Embryonic facial prominence (tissue), 1 donor: Measurements from ENCODE around the gene USP12.
"Not testable (repeated sequence)": the region's sequence is repeated elsewhere in the genome, so short reads cannot be mapped to it uniquely, and the experiment has no call there.

Source experiments
- DNase-seq: peaks from one replicate; pipeline ENCODE4 v3.0.0-alpha.2; 2016; ENCODE audit errors: extremely low spot score

Gene USP12

DNA sequence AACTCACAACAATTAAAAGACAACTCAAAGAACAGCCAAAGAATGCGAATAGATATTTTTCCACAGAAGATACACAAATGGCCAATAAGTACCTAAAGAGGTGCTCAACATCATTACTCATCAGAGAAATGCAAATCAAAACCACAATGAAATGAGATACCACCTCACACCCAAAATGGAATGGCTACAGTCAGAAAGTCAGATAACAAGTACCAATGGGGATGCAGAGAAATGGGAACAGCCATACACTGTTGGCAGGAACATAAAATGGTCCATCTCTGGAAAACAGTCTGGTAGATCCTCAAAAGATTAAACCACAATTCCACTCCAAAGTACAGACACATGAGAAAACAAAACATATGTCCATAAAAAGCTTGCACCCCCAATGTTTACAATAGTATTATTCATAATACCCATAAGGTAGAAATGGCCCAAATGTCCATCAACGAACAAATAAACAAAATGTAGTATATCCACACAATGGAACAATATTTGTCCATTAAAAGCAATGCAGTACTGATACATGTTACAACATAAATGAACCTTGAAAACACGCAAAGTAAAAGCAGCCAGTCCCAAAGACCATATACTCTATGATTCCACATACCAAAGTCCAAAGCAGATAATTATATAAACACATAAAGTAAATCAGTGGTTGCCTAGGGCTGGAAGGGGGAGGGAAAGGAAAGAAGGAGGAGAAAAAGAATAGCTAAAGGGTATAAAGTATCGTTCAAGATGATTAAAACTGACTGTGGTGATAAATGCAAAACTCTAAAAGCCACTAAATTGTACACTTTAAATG, 19.6 kb downstream of the USP12 start:
- no peak for DNase-seq

DNA sequence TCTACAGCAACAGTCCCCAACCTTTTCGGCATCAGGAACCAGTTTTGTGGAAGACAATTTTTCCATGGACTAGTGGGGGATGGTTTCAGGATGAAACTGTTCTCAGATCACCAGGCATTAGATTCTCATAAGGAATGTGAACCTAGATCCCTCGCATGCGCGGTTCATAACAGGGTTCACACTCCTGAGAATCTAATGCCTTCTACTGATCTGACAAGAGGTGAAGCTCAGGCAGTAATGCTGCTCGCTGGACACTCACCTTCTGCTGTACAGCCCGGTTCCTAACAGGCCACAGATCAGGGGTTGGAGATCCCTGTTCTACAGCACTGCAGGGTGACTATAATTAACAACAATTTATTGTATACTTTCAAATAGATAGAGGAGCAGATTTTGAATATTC, 21.9 kb downstream of the USP12 start:
- DNase-seq, result no peak

DNA sequence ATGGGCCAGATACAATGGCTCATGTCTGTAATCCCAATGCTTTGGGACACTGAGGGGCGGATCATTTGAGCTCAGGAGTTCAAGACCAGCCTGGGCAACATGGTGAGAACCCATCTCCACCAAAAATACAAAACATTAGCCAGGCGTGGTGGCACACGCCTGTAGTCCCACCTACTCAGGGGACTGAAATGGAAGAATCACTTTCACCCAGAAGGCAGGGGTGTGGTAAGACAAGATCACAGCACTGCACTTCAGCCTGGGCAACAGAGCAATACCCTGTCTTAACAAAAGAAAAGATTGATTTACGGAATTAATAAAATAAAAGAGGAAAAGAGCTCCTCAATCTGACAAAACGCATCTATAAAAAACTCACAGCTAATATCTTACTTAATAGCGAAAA, 22.7 kb downstream of the USP12 start:
- no peak for DNase-seq

DNA sequence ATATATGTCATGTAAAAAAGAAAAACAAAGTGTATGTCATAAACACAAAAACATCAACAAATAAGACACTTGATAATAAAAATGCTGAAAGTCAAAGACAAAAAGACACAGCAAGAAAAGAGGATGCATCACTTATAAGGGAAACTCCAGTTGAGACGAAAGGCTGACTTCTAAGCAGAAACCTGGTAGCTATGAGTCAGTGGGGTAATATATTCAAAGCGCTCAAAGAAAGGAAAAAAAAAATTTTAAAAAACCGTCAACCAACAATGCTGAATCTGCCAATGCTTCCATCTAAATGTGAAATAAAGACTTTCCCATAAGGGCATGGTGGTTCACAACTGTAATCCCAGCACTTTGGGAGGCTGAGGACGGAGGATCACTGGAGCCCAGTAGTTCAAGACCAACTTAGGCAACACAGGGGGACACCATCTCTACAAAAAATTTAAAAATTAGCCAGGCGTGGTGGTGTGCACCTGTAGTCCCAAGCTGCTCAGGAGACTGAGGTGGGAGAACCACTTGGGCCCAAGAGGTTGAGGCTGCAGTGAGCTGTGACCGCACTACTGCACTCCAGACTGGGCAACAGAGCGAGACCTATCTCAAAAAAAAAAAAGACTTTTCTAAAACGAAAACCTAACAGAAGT, 24.0 kb downstream of the USP12 start:
- DNase-seq, result no peak

DNA sequence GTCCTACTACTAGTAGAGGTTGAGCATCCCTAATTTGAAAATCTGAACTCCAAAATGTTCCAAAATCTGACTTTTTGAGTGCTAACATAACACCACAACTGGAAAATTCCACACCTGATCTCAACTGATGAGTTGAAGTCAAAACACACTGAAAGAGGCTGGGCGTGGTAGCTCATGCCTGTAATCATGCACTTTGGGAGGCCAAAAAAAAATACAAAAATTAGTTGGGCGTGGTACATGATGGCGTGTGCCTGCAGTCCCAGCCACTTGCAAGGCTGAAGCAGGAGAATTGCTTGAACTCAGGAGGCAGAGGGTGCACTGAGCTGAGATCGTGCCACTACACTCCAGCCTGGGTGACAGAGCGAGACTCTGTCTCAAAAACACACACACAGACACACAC, 29.9 kb downstream of the USP12 start:
- DNase-seq, result no peak

DNA sequence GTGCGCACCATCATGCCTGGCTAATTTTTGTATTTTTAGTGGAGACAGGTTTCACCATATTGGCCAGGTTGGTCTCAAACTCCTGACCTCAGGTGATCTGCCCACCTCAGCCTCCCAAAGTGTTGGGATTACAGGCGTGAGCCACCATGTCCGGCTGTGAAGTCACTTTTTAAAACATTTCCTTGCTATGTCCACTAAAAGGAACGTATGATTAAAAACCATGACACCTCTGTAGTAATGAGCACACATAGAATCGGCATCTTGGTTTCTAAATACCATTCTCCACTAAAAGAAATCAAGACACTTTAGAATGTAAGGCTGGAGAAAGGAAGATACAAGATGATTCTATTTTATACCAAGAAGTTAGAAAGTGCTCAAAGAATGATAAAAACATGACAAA, 30.5 kb downstream of the USP12 start:
- not testable (repeated sequence) for DNase-seq

DNA sequence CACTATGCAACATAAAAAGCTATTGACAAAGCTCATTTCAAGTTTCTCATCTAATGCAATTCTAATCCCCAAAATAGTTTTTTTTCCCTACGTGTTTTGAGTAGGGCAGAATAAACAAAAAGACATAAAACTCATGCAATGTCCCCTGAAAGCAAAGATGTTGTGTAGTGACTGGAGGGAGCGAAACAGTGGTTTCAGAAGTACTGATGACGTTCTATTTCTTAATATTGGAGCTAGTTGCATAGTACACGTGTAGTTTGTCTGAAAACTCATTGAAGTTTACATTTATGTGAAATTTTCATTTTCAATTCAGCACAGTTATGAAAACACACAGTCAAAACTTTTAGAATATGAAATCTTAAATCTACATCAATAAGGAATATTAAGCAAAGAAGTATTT, 31.6 kb downstream of the USP12 start:
- no peak for DNase-seq

DNA sequence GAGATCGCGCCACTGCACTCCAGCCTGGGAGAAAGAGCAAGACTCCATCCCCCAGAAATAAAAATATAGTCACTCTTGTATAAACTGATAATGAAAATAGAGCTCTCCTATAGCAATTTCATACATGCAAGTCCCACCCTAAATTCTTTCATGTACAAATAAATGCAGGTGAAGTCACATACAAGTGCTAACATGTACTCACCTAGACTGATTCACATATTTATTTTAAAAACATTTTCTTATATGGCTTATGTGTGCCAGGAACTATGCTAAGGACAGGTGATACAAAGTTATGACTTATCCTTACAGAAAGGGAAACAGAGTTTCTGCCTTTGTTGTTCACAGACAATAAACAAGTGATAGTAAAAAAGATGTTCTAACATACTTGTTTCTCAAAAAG, 32.0 kb downstream of the USP12 start:
- DNase-seq, result no peak

DNA sequence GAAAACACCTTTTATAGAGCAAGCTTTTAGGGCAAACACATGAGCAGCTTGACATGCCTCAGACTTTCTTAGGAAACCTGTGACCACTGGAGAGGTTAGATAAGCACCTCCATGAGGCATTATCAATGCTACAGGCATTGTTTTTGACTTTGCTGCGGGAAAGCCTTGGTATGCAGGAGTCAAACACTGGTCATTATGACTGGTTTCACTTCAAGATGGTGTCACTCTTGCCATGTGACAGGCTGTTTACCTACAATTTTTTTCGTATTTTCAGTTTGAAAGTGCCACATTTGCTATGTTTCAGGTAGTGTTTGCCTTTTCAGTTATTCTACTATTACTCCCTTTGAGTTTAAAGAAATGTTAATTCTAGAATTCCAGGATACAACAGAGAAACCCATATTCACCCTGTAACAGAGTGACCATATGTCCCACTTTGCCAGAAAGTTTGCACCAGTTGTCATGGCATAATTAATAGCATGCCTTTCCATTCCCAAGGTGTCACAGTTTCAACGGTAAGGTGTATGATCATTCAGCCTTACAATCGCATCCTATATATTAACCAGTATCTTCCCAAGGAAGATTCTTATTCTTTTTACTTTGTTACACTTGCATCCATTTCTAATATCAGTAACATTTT, 33.0 kb downstream of the USP12 start:
- no peak for DNase-seq

DNA sequence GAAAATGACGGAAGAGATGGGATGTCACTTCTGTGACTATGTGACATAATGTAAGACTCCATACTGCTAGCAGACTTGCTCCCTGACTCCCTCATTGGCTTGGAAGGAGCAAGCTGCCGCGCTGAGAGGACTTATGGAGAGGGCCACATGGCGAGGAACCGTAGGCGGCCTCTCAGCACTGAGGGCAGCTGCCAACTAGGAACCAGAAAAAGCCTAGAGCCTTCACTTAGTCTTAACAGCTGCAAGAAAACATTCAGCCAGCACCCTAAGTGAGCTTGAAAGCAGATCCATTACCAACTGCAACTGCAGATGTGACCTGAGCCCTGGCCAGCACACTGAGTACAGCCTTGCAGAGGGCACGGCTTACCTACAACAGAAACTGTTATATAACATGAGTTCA, 33.9 kb downstream of the USP12 start:
- no peak for DNase-seq

DNA sequence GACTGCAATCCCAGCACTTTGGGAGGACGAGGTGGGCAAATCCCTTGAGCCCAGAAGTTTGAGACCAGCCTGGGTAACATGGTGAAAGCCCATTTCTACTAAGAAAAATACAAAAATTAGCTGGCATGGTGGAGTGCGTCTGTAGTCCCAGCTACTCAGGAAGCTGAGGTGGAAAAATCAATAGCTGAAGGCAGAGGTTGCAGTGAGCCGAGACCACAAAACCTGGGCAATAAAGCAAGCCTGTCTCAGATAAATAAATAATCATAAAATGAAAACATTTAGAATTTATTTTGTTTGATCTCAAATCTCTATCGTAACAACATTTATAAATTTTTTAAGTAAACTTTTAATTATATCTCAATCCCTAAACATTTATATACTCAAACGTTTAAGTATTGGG, 36.6 kb downstream of the USP12 start:
- no peak for DNase-seq

DNA sequence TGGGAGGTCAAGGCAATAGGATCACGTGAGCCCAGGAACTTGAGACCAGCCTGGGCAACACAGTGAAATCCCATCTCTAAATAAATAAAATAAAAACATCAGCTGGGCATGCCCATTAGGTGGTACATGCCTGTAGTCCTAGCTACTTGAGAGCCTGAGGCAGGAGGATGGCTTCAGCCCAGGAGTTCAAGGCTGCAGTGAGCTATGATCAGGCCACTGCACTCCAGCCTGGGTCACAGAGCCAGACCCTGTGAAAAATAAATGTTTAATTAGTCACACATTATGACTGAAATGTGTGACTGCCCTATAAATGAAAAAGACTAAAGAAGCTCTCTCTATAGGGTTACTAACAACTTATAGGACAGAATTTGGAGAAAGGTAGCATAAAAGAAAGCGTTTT, 37.7 kb downstream of the USP12 start:
- DNase-seq, result no peak

DNA sequence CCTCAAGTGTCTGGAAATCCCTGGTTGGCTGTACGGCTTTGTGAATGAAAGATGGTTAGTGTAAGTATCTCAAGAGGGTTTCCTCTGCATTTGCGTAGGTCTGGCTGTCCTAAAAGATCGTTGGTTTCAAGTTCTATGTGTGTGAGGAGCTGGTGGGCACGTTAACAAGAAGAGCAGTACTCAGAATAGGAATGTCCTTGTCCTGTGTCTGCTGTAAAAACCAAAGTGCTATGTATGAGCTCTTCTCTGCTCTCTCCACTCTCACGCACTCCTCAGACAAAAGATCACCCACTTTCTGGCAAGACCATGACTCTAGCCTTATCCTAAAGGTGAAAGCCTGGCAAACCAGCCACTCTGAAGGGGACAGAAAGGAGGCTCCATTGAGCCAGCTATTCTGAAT, 39.1 kb downstream of the USP12 start:
- DNase-seq, result no peak

DNA sequence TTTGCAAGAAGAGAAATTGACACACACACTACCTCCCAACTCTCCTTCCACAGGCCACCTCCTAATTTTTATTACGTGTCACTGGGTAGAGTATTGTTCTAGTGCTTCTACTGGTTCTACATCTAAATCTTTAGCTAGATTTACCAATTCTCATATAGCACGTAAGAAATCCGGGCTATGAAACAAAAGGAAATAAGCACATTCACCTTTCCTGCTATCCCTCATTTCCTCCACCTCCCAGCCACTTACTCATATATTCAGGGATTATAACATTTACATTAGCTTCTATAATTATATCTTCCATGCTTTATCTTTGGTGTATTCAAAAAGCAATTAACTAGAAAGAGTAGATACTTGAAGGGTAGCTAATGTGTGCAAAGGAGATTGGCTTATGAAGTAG, 39.7 kb downstream of the USP12 start:
- no peak for DNase-seq

DNA sequence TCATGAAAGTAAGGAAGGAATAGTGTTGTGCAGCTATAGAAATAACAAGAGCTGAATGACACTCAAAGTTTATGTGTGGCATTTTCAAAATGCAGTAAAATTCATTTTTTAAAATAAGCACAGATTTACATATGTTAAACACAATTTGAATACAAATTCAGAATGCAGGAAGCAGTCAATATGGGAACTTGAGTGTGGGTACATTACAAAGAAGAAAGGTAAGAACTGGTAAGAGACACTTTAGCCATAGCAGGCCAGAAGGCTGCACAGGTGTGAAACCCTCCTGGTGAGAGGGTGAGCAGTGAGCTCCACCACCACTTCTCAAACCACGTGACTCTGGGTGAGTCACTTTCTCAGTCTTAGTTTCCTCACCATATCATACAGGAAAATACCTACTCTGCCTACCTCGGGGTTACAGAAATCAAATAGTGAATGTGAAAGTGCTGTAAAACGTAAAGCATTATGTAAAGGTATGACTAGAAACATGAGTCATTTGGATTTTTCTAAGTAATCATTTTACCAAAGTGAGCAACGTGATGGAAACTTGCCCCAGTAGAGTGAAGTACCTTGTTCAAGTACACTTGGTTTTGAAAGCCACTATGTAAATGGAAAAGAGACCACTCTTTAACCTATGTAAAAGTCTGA, 40.5 kb downstream of the USP12 start:
- DNase-seq, result no peak

DNA sequence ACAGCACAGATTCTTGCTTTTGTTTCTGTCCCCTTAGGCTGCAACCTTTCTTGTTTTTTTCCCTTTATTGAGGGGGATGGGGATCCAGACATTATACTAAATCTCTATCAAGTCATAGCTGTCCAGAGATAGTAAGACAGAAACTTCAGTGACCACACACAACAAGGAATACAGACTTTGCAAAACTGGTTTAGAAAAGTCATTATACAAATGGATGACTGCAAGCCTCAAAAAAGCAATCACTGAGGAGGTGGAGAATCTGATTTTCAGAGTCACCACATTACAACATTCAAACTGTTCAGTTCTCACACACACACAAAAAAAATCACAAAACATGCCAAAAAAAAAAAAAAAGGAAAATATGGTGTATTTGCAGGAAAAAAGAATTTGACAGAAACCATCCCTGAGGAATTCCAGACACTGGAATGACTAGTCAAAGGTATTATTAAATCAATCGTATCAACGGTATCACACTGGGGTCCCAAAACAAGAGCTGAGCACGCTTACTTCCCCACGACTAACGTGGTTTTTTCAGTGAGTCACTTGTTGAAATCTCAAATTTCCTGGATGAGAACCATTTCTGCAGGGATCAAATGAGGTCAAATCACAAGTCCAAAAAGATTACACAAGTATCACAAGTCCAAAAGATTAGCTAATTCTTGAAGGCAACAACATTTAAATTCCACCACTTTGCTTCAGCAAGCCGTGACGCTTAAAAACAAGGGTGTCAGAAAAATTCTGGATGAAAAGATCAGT, 41.2 kb downstream of the USP12 start:
- no peak for DNase-seq

DNA sequence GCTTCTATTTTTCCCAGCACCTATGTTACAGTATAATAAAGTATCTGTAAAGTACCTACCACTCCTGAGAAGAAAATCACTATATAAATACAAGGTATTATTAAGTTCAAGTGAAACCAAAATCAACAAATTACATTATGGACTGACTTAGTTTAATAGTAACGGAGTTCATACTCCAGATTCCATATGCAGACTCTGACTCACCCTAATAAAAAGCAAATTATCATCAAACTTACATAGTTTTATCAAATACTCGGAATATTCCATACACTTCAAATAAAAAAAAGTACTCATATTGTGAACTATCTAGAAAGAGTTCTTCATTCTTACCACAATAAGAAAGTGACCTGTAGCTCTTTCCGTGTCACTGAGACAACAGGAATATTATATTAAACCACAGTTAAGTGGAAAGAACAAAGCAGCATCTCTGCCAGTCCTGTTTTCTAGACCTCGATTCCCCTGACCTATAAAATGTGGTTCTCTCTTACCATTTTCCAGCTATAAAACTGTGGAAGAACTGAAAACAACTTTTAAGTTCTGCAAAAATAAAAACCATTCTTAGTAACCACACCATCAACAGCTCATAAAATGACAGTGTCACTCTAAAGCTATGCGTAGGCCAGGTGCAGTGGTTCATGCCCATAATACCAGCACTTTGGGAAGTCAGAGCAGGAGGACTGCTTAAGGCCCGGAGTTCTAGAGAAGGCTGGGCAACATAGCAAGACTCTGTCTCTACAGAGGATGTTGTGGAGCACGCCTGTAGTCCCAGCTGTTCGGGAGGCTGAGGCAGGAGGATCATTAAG, 42.6 kb downstream of the USP12 start:
- DNase-seq, result no peak

DNA sequence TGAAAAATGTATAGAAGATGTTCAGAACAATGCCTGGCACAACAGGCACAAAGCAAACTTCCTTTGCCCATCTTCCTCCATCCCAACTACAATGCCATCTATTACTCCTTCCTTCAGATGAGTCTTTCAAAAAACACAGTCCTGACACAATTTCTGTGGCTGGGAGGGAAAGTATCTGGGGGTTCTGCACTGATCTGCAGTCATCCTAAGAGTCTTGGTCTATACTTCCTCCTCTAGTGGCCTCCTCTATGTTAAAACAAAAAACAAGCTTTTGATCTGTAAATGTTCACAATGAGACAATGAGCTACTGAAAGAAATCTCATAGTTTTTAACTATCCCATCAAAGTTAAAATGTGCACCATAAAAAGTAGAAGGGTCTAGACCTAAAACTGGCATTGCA, 44.8 kb downstream of the USP12 start:
- no peak for DNase-seq

DNA sequence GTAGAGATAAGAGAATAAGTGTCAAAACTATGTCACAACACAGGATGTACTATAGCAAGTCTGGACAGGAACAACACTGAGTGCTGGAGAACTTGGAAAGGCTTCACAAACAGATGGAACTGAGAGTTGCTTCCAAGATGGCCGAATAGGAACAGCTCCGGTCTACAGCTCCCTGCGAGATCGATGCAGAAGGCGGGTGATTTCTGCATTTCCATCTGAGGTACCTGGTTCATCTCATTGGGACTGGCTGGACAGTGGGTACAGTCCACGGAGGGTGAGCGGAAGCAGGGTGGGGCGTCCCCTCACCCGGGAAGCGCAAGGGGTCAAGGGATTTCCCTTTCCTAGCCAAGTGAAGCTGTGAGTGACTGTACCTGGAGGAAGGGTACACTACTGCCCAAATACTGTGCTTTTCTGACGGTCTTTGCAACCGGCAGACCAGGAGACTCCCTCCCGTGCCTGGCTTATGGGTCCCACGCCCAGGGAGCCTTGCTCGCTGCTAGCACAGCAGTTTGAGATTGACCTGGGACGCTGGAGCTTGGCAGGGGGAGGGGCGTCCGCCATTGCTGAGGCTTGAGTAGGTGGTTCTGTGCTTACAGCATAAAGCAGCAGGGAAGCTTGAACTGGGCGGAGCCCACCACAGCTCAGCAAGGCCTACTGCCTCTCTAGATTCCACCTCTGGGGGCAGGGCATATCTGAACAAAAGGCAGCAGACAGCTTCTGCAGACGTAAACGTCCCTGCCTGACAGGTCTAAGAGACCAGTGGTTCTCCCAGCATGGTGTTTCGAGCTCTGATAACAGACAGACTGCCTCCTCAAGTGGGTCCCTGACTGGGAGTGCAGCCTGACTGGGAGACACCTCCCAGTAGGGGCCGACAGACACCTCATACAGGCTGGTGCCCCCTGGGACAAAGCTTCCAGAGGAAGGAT, 46.0 kb downstream of the USP12 start:
- DNase-seq, result no peak

DNA sequence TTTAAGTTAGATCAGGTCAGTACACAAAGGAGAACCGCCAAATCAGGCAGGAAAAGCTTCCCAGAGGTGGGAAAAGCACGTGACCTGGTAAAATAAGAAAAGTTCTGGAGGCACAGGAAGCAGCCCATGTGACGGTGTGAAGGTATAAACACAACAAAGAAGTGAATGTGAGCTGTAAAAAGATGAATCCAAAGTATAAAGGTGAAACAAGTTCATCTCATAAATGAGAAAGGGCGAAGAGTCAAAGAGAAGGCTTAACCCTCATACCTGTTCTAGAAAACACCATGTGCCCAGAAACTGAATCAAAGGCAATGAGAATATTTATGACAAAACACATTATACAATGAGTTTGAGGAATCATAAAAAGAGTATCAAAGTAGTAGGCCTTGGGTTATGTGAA, 47.0 kb downstream of the USP12 start:
- DNase-seq, result no peak
